Osteocyte (in vitro differentiated cells): ENCODE data around the gene FEZF1. TPM values are rescaled to one million over a fixed set of nuclear protein-coding genes. Genes with fewer than 3 reads are reported as not detected.

Source experiments
- DNase-seq: peaks from one replicate; pipeline ENCODE4 v3.0.0; 2021; ENCODE audit warnings: mixed read lengths; ENCODE audit not compliant: unreplicated experiment; ENCODE audit errors: extremely low spot score
- H3K27ac Mint-ChIP-seq: one replicate; pipeline ENCODE4 v1.8.0; 2021; ENCODE audit warnings: mild to moderate bottlenecking, mixed read lengths; ENCODE audit not compliant: unreplicated experiment
- H3K27me3 Mint-ChIP-seq: one replicate; pipeline ENCODE4 v1.8.0; 2021; ENCODE audit warnings: mixed read lengths; ENCODE audit not compliant: unreplicated experiment
- H3K36me3 Mint-ChIP-seq: one replicate; pipeline ENCODE4 v1.8.0; 2021; ENCODE audit warnings: mixed read lengths; ENCODE audit not compliant: unreplicated experiment
- H3K4me1 Mint-ChIP-seq: one replicate; pipeline ENCODE4 v1.8.0; 2021; ENCODE audit warnings: mixed read lengths; ENCODE audit not compliant: unreplicated experiment
- H3K4me3 Mint-ChIP-seq: one replicate; pipeline ENCODE4 v1.8.0; 2021; ENCODE audit warnings: mild to moderate bottlenecking, moderate library complexity, mixed read lengths; ENCODE audit not compliant: unreplicated experiment
- H3K9me3 Mint-ChIP-seq: one replicate; pipeline ENCODE4 v1.8.0; 2021; ENCODE audit warnings: mixed read lengths; ENCODE audit not compliant: unreplicated experiment
- total RNA-seq: library from RNA; stranded (reverse); gene quantifications from 2 replicates; pipeline ENCODE4 v1.2.1, GENCODE V29; 2021
- TF ChIP-seq, protein P1 (sequence below): fragments of 200-600 bp; sonication (generic); IDR thresholded peaks from 2 replicates; pipeline ENCODE4 v1.5.0; 2021; ENCODE audit warnings: antibody characterized with exemption, mild to moderate bottlenecking, moderate library complexity

Gene FEZF1
- total RNA-seq, 1 donor from 2014 or later = not detected

DNA sequence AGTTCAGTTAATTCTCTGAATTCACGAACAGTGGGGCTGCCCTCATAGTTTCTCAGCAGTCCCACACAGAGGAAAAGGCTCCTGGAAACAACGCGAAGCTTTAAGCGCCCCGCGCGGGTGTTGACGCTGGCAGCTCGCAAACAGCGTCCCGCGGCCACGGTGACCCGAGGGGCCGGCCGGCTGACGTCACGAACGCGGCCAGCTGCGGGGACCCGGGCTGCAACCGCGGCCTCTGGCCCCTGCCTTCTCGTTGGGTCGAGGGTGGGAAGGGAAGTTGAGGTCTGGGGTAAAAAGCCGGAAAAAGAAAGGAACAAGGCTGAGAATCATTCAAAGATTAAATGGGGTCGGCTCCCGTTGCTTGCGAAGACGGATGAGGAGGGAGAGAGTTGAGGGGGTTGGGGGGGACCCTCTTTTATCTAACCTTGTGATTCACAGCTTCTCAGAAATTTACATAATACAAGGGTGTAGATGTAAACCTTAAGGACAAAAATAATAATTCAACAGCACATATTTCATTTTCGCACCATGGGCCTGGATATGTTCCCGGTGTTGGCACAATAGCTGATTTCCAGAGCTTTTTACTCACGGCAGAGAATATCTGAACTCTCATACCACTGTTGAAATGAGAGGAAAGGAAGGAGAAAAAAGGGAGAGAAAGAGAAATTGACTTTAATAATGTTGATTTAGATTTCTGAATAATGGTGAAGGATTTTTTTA is 7.3 kb upstream of the FEZF1 start:
- TF ChIP-seq, protein P1, sequence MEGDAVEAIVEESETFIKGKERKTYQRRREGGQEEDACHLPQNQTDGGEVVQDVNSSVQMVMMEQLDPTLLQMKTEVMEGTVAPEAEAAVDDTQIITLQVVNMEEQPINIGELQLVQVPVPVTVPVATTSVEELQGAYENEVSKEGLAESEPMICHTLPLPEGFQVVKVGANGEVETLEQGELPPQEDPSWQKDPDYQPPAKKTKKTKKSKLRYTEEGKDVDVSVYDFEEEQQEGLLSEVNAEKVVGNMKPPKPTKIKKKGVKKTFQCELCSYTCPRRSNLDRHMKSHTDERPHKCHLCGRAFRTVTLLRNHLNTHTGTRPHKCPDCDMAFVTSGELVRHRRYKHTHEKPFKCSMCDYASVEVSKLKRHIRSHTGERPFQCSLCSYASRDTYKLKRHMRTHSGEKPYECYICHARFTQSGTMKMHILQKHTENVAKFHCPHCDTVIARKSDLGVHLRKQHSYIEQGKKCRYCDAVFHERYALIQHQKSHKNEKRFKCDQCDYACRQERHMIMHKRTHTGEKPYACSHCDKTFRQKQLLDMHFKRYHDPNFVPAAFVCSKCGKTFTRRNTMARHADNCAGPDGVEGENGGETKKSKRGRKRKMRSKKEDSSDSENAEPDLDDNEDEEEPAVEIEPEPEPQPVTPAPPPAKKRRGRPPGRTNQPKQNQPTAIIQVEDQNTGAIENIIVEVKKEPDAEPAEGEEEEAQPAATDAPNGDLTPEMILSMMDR = no peak
- Mint-ChIP-seq H3K4me1 (peaks cover 11% of the 10 kb centered on the region), H3K27me3 (peaks cover 88% of the 10 kb centered on the region), H3K9me3 (peaks cover 6% of the 10 kb centered on the region), H3K4me3 (no peak overlapping the region), H3K27ac (no peak overlapping the region), H3K36me3 (no peaks in the 10 kb centered on the region)
- no peak for DNase-seq

DNA sequence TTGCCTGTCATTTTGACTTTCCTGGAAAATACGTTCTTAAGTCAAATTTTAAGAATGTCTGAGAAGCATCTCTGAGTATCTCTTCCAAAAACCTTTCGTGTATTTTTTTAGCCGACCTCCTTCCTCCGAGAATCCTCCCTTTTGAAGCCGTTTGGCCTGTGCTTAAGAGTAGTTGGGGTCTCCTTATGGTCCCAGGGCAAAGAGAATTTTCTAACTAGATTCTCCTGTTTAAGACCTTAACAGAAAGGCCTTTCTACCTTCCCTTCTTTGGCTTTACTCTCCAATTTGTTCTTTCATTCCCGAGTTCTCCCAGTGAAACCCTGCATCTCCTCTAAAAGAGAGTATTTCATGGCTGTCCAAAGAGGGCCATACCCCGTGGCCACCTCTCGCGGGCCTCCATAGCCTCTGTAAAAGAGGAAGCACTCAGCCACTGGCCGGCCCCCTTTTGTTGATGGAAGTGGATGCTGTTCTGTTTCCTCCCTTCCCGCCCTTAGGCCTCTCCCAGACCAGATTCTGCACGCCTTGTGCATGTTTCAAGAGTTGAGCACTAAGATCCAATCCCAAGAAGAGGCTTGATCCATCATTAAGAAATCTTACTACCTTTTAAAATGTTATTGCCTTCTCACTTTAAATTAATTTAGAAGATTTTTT is 6.6 kb upstream of the FEZF1 start:
- no peak for DNase-seq
- H3K9me3 Mint-ChIP-seq = peaks cover 6% of the 10 kb centered on the region
- peaks cover 87% of the 10 kb centered on the region for H3K27me3 Mint-ChIP-seq
- peaks cover 11% of the 10 kb centered on the region for H3K4me1 Mint-ChIP-seq
- TF ChIP-seq, protein P1 = no peak
- no peaks in the 10 kb centered on the region for H3K36me3 Mint-ChIP-seq
- H3K27ac Mint-ChIP-seq = no peak overlapping the region
- peak overlapping the region; percentile 47 for H3K4me3 Mint-ChIP-seq

DNA sequence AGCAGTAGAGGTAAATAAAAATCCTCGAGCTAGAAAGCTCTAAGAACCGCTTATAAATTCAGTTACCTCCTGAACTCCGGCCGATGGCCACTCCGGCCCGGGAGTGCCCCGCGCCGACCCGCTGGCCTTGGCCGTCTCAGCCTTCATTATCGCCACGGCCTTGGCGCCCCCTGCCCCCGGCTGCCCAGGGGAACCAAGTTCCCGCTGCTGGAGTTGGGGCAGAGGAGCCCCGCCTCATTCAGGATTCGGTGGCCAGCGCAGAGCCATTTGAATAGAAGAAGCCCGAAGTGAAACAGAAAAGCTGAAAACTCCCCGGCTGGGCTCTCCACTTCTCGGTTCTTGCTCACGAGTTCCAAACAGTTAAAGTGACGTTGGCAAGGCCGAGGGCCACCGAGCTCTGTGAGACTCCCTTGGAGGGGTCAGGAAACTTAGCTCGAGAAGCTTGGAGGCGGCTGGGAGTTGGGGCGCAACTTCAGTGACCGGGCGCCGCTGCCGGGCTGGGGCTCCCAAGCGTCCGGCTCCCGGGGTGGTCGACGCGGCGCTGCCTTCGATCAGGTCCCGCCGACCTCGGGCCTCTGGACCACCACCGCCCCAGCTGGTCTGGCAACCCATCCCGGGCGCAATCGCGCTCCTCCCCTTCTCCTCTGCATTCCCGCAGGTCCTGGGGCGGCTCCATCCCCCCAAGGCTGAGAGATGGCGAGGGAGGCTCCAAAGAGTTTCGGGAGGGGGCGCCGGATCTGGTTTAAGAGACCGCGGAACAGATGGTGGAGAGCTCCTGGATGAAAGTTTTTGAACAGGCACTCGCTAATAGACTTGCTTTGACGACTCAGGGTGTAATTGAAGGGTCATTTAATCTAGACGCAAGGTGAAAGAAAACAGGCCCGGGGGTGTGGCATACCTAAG is 5.8 kb upstream of the FEZF1 start:
- TF ChIP-seq, protein P1 = no peak
- Mint-ChIP-seq H3K4me1 (peaks cover 18% of the 10 kb centered on the region), H3K9me3 (peaks cover 2% of the 10 kb centered on the region), H3K4me3 (peak overlapping the region; percentile 66), H3K36me3 (no peaks in the 10 kb centered on the region), H3K27me3 (peaks cover 87% of the 10 kb centered on the region), H3K27ac (no peak overlapping the region)
- peak; percentile 81 for DNase-seq

DNA sequence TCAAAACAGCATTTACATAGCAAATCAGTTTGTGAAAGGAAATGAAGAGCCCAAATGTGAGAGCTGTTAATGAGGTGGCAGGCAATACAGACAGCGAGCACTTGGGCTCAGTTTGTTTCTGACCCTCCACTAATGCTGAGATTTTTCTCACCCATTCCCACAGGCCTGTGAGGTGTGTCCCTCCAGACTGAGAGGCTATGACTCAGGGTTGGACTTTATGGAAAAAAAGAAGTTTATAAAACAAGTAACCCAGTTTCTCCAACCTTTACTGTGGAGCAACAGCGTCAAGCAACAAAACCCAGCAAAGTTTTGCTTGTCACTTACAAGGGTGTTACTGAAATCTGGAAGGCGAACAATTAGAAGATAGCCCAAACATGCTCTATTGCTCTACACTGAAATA is 4.9 kb upstream of the FEZF1 start:
- Mint-ChIP-seq H3K4me3 (peak overlapping the region; percentile 66), H3K9me3 (no peaks in the 10 kb centered on the region), H3K4me1 (peaks cover 26% of the 10 kb centered on the region), H3K27me3 (peaks cover 86% of the 10 kb centered on the region), H3K27ac (no peak overlapping the region), H3K36me3 (no peaks in the 10 kb centered on the region)
- TF ChIP-seq, protein P1 = no peak
- no peak for DNase-seq

DNA sequence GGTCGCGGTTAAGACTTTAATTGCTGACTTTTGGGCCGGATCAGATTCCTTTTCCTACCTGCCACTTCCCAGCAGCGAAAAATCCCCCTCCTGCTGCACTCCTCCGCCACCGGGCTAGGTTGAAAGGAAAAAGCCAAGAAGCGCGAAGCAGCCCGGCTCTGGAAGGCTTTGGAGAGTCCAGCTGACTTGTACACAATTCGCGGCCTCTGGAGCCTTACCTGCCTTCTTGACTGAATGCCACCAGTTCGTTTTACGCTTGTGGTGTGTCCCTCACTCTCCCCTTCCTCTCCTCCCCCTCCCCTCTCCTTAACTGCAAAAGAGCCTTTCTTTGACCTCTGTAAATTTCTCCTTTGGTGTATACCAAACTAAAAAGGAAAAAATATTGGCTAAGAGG is 2.7 kb upstream of the FEZF1 start:
- H3K27me3 Mint-ChIP-seq = peaks cover 88% of the 10 kb centered on the region
- TF ChIP-seq, protein P1 = no peak
- no peaks in the 10 kb centered on the region for H3K9me3 Mint-ChIP-seq
- H3K4me3 Mint-ChIP-seq = no peak overlapping the region
- peaks cover 33% of the 10 kb centered on the region for H3K4me1 Mint-ChIP-seq
- no peak for DNase-seq
- H3K27ac Mint-ChIP-seq = no peak overlapping the region
- H3K36me3 Mint-ChIP-seq = no peaks in the 10 kb centered on the region
